MG63 (cell line): Measurements from ENCODE around the gene PCDHGC5. TPM values are rescaled to one million over a fixed set of nuclear protein-coding genes. Genes with fewer than 3 reads are reported as not detected.

Experiments used
- DNase-seq: peaks from one replicate; pipeline ENCODE4 v3.0.0-alpha.2; 2020
- H3K27me3 ChIP-seq: fragments of 250-450 bp; sonication (Bioruptor Pico); 2 replicates; pipeline ENCODE4 v1.5.1; 2020; ENCODE audit warnings: mild to moderate bottlenecking, moderate library complexity
- H3K36me3 ChIP-seq: fragments of 250-450 bp; sonication (Bioruptor Pico); 2 replicates; pipeline ENCODE4 v1.5.1; 2020; ENCODE audit warnings: mild to moderate bottlenecking, moderate library complexity
- H3K4me3 ChIP-seq: fragments of 250-450 bp; sonication (Bioruptor Pico); 2 replicates; pipeline ENCODE4 v1.5.1; 2020; ENCODE audit warnings: mild to moderate bottlenecking, moderate library complexity
- H3K9me3 ChIP-seq: fragments of 250-450 bp; sonication (Bioruptor Pico); 2 replicates; pipeline ENCODE4 v1.5.1; 2020; ENCODE audit warnings: mild to moderate bottlenecking, moderate library complexity
- total RNA-seq: library from RNA; depleted of rRNA; stranded (reverse); fragments of >200 nt; shearing (Covaris generic); gene quantifications from 2 replicates; pipeline ENCODE4 v1.2.3, GENCODE V29; 2014; ENCODE audit warnings: low replicate concordance

PCDHGC5 gene
- total RNA-seq, 1 experiment from 2014 or later = 0.46 TPM

- Histone ChIP-seq H3K4me3 (no peak overlapping the region), H3K36me3 (peaks cover 69% of the 10 kb centered on the region), H3K9me3 (no peaks in the 10 kb centered on the region), H3K27me3 (no peaks in the 10 kb centered on the region)
- no peak for DNase-seq
Observed at GRCh38 chr5:141485321-141486055, 3.4 kb upstream of the PCDHGC5 start.

DNA sequence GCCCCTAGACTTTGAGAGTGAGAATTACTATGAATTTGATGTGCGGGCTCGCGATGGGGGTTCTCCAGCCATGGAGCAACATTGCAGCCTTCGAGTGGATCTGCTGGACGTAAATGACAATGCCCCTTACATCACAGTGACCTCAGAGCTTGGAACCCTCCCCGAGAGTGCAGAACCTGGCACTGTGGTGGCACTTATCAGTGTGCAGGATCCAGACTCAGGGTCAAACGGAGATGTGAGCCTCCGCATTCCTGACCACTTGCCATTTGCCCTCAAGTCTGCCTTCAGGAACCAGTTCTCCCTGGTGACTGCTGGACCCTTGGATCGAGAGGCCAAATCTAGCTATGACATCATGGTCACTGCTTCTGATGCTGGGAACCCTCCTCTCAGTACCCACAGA lies 2.8 kb upstream of the PCDHGC5 start:
- H3K27me3 ChIP-seq = no peaks in the 10 kb centered on the region
- no peak overlapping the region for H3K4me3 ChIP-seq
- H3K36me3 ChIP-seq = peaks cover 71% of the 10 kb centered on the region
- no peak for DNase-seq
- no peaks in the 10 kb centered on the region for H3K9me3 ChIP-seq

- Histone ChIP-seq H3K27me3 (no peaks in the 10 kb centered on the region), H3K9me3 (no peaks in the 10 kb centered on the region), H3K36me3 (peaks cover 77% of the 10 kb centered on the region), H3K4me3 (no peak overlapping the region)
- DNase-seq = no peak
Observed at GRCh38 chr5:141487131-141487530, 1.8 kb upstream of the PCDHGC5 start.

DNA sequence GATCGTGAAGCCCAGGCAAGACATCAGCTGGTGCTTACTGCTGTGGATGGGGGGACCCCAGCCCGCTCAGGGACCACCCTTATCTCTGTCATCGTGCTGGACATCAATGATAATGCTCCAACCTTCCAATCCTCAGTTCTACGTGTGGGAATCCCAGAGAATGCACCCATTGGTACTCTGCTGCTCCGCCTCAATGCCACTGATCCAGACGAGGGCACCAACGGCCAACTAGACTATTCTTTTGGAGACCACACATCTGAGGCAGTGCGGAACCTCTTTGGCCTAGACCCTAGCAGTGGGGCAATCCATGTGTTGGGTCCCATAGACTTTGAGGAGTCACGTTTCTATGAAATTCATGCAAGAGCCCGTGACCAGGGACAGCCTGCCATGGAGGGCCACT lies 960 bp downstream of the PCDHGC5 start:
- H3K36me3 ChIP-seq = peaks cover 74% of the 10 kb centered on the region
- DNase-seq = no peak
- no peaks in the 10 kb centered on the region for H3K9me3 ChIP-seq
- H3K27me3 ChIP-seq = no peaks in the 10 kb centered on the region
- no peak overlapping the region for H3K4me3 ChIP-seq

DNA sequence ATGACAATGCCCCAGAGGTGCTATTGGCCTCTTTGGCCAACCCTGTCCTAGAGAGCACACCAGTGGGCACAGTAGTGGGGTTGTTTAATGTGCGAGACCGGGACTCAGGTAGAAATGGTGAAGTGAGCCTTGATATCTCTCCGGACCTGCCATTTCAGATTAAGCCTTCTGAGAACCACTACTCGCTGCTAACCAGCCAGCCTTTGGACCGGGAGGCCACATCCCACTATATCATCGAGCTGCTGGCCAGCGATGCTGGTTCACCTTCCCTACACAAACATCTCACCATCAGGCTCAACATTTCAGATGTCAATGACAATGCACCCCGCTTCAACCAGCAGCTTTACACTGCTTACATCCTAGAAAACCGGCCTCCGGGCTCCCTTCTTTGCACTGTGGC lies 1.4 kb downstream of the PCDHGC5 start:
- Histone ChIP-seq H3K4me3 (no peak overlapping the region), H3K36me3 (peaks cover 74% of the 10 kb centered on the region), H3K27me3 (no peaks in the 10 kb centered on the region), H3K9me3 (no peaks in the 10 kb centered on the region)
- DNase-seq = no peak

- Histone ChIP-seq H3K36me3 (peaks cover 69% of the 10 kb centered on the region), H3K4me3 (no peak overlapping the region), H3K27me3 (no peaks in the 10 kb centered on the region), H3K9me3 (no peaks in the 10 kb centered on the region)
- no peak for DNase-seq
Observed at GRCh38 chr5:141490771-141491170, 1.9 kb downstream of the PCDHGC5 start.

GRCh38 chr5:141491323-141492167 lies 2.7 kb downstream of the PCDHGC5 start:
- Histone ChIP-seq H3K27me3 (no peaks in the 10 kb centered on the region), H3K36me3 (peaks cover 64% of the 10 kb centered on the region), H3K9me3 (no peaks in the 10 kb centered on the region), H3K4me3 (no peak overlapping the region)
- no peak for DNase-seq

GRCh38 chr5:141492168-141492885 lies 3.4 kb downstream of the PCDHGC5 start:
- H3K27me3 ChIP-seq = no peaks in the 10 kb centered on the region
- no peaks in the 10 kb centered on the region for H3K9me3 ChIP-seq
- DNase-seq = no peak
- no peak overlapping the region for H3K4me3 ChIP-seq
- peaks cover 60% of the 10 kb centered on the region for H3K36me3 ChIP-seq

DNA sequence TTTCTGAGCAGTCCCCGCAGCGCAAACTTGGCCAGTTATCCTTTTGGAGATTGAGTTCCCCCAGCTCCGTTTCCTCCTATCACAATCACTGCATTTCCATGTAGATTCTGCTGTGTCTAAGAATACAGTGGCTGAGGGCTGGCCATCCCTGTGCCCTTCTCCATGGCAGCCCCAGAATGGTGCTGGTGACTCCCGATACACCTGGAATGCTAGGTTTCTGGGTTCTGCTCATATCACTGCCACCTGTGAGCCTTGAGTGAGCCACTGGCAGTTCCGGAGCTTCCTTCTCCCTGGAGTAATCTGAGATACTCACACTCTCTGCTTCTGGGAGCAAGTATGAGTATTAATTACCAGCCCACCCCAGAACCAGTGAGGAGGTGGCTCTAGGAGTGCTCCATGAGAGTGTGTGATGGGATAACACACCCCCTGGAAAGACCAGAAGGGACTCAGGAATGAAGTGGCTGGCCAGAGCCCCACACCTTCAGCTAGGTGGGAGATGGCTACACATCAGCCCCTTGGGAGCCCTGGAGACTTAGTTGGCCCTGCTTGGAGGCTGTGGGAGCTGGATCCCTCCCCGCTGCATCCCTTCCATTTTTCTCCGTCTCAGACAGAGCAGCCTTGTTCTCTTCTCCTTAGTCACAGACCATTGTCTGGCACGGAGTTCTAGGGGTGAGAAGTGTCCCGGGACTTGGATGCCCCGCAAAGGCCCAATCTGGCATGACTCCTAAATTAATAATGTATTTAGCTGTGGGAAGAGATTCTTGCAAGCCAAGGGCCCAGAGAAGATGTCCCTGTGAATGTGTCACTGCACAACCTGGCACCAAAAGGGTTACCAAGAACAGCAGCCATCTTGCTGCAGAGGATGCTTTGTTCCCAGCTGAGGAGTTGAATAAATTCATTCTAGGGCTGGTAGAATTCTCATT lies 4.9 kb downstream of the PCDHGC5 start:
- no peak for DNase-seq
- Histone ChIP-seq H3K27me3 (no peaks in the 10 kb centered on the region), H3K4me3 (no peak overlapping the region), H3K9me3 (no peaks in the 10 kb centered on the region), H3K36me3 (peaks cover 61% of the 10 kb centered on the region)

GRCh38 chr5:141494761-141495452 lies 6.0 kb downstream of the PCDHGC5 start:
- no peak overlapping the region for H3K4me3 ChIP-seq
- DNase-seq = no peak
- H3K27me3 ChIP-seq = no peaks in the 10 kb centered on the region
- H3K36me3 ChIP-seq = peaks cover 52% of the 10 kb centered on the region
- H3K9me3 ChIP-seq = no peaks in the 10 kb centered on the region

DNA sequence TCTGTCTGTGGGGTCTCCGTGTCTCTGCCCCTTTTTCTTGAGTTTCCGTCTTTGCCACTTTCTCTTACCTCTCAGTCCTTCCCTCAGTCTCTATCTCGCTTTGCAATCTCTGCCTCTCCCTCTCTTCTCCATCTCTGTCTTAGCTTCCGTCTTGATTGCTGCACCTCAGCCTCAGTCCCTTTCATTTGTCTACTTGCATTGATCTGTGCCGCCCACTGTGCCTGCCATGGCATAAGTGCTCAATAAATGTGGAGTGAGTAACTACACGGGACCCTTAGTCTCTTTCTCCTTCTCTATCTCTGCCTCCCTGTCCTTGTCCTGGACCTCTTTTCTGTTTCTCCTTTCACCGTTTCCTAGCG lies 6.6 kb downstream of the PCDHGC5 start:
- Histone ChIP-seq H3K4me3 (no peak overlapping the region), H3K36me3 (peaks cover 50% of the 10 kb centered on the region), H3K9me3 (no peaks in the 10 kb centered on the region), H3K27me3 (no peaks in the 10 kb centered on the region)
- no peak for DNase-seq

DNA sequence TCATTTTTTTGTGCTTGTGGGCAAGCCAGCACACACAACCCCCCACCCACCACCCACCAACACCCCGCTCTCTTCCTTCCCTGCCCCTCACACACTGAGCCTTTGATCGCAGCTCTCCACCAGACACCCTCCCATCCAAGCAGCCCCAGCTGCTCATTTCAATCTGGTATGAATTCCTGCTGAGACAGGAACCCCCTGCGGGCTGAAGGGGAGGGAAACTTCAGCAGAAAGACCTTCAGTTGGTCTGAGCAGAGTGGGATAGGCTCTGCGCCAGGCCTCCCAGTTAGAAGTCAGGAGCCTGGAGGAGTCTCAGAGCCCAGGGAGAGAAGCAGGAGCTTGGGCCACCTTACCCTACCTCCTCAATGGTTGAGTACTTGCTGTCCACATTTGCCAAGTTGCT lies 7.2 kb downstream of the PCDHGC5 start:
- no peak for DNase-seq
- H3K27me3 ChIP-seq = no peaks in the 10 kb centered on the region
- no peak overlapping the region for H3K4me3 ChIP-seq
- H3K36me3 ChIP-seq = peaks cover 46% of the 10 kb centered on the region
- H3K9me3 ChIP-seq = no peaks in the 10 kb centered on the region

GRCh38 chr5:141501761-141502160 lies 12.9 kb downstream of the PCDHGC5 start:
- no peak overlapping the region for H3K4me3 ChIP-seq
- H3K36me3 ChIP-seq = peaks cover 57% of the 10 kb centered on the region
- DNase-seq = no peak
- H3K9me3 ChIP-seq = no peaks in the 10 kb centered on the region
- H3K27me3 ChIP-seq = no peaks in the 10 kb centered on the region

- H3K36me3 ChIP-seq = peaks cover 48% of the 10 kb centered on the region
- no peaks in the 10 kb centered on the region for H3K9me3 ChIP-seq
- no peaks in the 10 kb centered on the region for H3K27me3 ChIP-seq
- DNase-seq = no peak
- no peak overlapping the region for H3K4me3 ChIP-seq
Observed at GRCh38 chr5:141503681-141504080, 14.8 kb downstream of the PCDHGC5 start.

- Histone ChIP-seq H3K9me3 (no peaks in the 10 kb centered on the region), H3K4me3 (no peak overlapping the region), H3K27me3 (no peaks in the 10 kb centered on the region), H3K36me3 (peaks cover 48% of the 10 kb centered on the region)
- DNase-seq = no peak
Observed at GRCh38 chr5:141504216-141504615, 15.3 kb downstream of the PCDHGC5 start.
